Upper lobe of left lung (tissue), 4 donors: ENCODE data around the gene PKD2.

Experiments used
- POLR2A ChIP-seq, 4 donors: fragments of 450-650 bp; IDR thresholded peaks; one replicate each; pipeline ENCODE4 v1.5.1; 2016 to 2017; ENCODE audit warnings: antibody characterized with exemption in 4 of 4, mild to moderate bottlenecking in 2 of 4
- TF ChIP-seq, protein P1 (sequence below), 6 experiments: fragments of 450-650 bp in 4 of 6; fragments of 200-600 bp in 2 of 6; sonication (generic) in 2 of 6; IDR thresholded peaks; one replicate each; pipeline ENCODE4 v1.5.1; 2016 to 2019; ENCODE audit warnings: antibody characterized with exemption in 6 of 6

DNA sequence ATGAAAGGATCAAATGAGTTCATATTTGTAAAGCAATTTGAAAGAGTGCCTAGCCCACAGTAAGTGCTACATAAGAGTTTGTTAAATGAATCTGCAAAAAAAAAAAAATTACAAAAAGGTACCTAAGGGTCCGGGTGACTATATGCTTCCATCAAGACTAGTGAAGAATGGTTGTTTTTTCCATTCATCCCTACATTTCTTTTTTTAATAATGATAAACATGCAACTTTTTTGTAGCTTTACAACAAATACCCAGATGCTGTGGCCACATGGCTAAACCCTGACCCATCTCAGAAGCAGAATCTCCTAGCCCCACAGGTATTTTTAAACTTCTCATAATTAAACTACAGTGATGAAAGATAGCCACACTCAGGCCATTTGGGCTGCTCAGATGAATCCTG lies 27.6 kb upstream of the PKD2 start:
- TF ChIP-seq, protein P1, sequence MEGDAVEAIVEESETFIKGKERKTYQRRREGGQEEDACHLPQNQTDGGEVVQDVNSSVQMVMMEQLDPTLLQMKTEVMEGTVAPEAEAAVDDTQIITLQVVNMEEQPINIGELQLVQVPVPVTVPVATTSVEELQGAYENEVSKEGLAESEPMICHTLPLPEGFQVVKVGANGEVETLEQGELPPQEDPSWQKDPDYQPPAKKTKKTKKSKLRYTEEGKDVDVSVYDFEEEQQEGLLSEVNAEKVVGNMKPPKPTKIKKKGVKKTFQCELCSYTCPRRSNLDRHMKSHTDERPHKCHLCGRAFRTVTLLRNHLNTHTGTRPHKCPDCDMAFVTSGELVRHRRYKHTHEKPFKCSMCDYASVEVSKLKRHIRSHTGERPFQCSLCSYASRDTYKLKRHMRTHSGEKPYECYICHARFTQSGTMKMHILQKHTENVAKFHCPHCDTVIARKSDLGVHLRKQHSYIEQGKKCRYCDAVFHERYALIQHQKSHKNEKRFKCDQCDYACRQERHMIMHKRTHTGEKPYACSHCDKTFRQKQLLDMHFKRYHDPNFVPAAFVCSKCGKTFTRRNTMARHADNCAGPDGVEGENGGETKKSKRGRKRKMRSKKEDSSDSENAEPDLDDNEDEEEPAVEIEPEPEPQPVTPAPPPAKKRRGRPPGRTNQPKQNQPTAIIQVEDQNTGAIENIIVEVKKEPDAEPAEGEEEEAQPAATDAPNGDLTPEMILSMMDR (IDR thresholded peaks at IDR 0.05): no peak
- no peak for TF ChIP-seq POLR2A (IDR thresholded peaks at IDR 0.05)
